ENCODE results near the gene EXOSC10. TPM values are rescaled to one million over a fixed set of nuclear protein-coding genes. Genes with fewer than 3 reads are reported as not detected.
"Not testable (repeated sequence)": the region's sequence is repeated elsewhere in the genome, so short reads cannot be mapped to it uniquely, and the experiment has no call there.

The EXOSC10 gene
- total and polyA plus RNA-seq, 4 experiments from 2014 or later, result 30.1 to 84.4 (median 65.6) TPM

- H3K27ac ChIP-seq (ENCODE audit: low read depth, low read length), result no peak overlapping the region
- H3K4me3 ChIP-seq (ENCODE audit: low read length in 2 of 2), result no peak overlapping the region
- intact Hi-C loops (cut with micrococcal nuclease), result no loop called here
- POLR2A ChIA-PET (ENCODE audit: partially characterized antibody), result no interaction called here
- no peaks in the 10 kb centered on the region for H3K9me3 ChIP-seq (ENCODE audit: control insufficient read depth in 1 of 2, low read length in 2 of 2)
- CTCF ChIA-PET (ENCODE audit: partially characterized antibody), result interaction anchor here (3.8 kb wide), 1 partner anchor 7 kb away, joined by 17 read pairs; no protein-coding TSS in a partner anchor
- no peaks in the 10 kb centered on the region for H3K27me3 Mint-ChIP-seq
- no peak for DNase-seq
- H3K36me3 ChIP-seq (ENCODE audit: insufficient read depth, low read length), result no peaks in the 10 kb centered on the region
- H3K4me3 Mint-ChIP-seq, result no peak overlapping the region
- H3K27me3 ChIP-seq (ENCODE audit: insufficient read depth, low read length), result no peaks in the 10 kb centered on the region
- H3K4me1 Mint-ChIP-seq, result no peaks in the 10 kb centered on the region
- H3K9me3 Mint-ChIP-seq, result no peaks in the 10 kb centered on the region
- H3K36me3 Mint-ChIP-seq, result no peaks in the 10 kb centered on the region
- no peaks in the 10 kb centered on the region for H3K4me1 ChIP-seq (ENCODE audit: insufficient read depth, low read length)
- no peak overlapping the region for H3K27ac Mint-ChIP-seq
Observed at GRCh38 chr1:11044086-11044848, 55.4 kb downstream of the EXOSC10 start.

GRCh38 chr1:11042995-11043874 lies 56.4 kb downstream of the EXOSC10 start:
- Mint-ChIP-seq H3K4me3 (no peak overlapping the region), H3K36me3 (no peaks in the 10 kb centered on the region), H3K9me3 (no peaks in the 10 kb centered on the region), H3K4me1 (no peaks in the 10 kb centered on the region), H3K27me3 (no peaks in the 10 kb centered on the region), H3K27ac (no peak overlapping the region)
- H3K27ac ChIP-seq (ENCODE audit: low read depth, low read length), result no peak overlapping the region
- H3K9me3 ChIP-seq (ENCODE audit: control insufficient read depth in 1 of 2, low read length in 2 of 2), result no peaks in the 10 kb centered on the region
- H3K36me3 ChIP-seq (ENCODE audit: insufficient read depth, low read length), result no peaks in the 10 kb centered on the region
- no peaks in the 10 kb centered on the region for H3K4me1 ChIP-seq (ENCODE audit: insufficient read depth, low read length)
- no peak overlapping the region for H3K4me3 ChIP-seq (ENCODE audit: low read length in 2 of 2)
- no peak for DNase-seq
- POLR2A ChIA-PET (ENCODE audit: partially characterized antibody), result no interaction called here
- intact Hi-C loops (cut with micrococcal nuclease), result no loop called here
- CTCF ChIA-PET (ENCODE audit: partially characterized antibody), result no interaction called here
- no peaks in the 10 kb centered on the region for H3K27me3 ChIP-seq (ENCODE audit: insufficient read depth, low read length)

GRCh38 chr1:11042065-11042464 lies 57.6 kb downstream of the EXOSC10 start:
- POLR2A ChIA-PET (ENCODE audit: partially characterized antibody), result no interaction called here
- no peak overlapping the region for H3K4me3 Mint-ChIP-seq

GRCh38 chr1:11041048-11041447 lies 58.6 kb downstream of the EXOSC10 start:
- Mint-ChIP-seq H3K4me3 (no peak overlapping the region), H3K27me3 (peaks cover 2 to 4% of the 10 kb centered on the region in 2 donors), H3K27ac (no peak overlapping the region), H3K9me3 (no peaks in the 10 kb centered on the region), H3K36me3 (no peaks in the 10 kb centered on the region), H3K4me1 (peaks cover 5 to 7% (median 6%) of the 10 kb centered on the region in 4 donors)
- intact Hi-C loops (cut with micrococcal nuclease), result no loop called here
- no peak for DNase-seq
- ChIA-PET CTCF (ENCODE audit: partially characterized antibody) (no interaction called here), POLR2A (ENCODE audit: partially characterized antibody) (no interaction called here)
- H3K27ac ChIP-seq (ENCODE audit: low read depth, low read length), result no peak overlapping the region
- no peak overlapping the region for H3K4me3 ChIP-seq (ENCODE audit: low read length in 2 of 2)
- no peaks in the 10 kb centered on the region for H3K27me3 ChIP-seq (ENCODE audit: insufficient read depth, low read length)
- H3K4me1 ChIP-seq (ENCODE audit: insufficient read depth, low read length), result peaks cover 7% of the 10 kb centered on the region
- H3K9me3 ChIP-seq (ENCODE audit: control insufficient read depth in 1 of 2, low read length in 2 of 2), result no peaks in the 10 kb centered on the region
- H3K36me3 ChIP-seq (ENCODE audit: insufficient read depth, low read length), result no peaks in the 10 kb centered on the region

More at GRCh38 chr1:11042065-11042464, 57.6 kb downstream of the EXOSC10 start:
- Histone ChIP-seq H3K36me3 (ENCODE audit: insufficient read depth, low read length) (no peaks in the 10 kb centered on the region), H3K9me3 (ENCODE audit: control insufficient read depth in 1 of 2, low read length in 2 of 2) (no peaks in the 10 kb centered on the region), H3K4me3 (ENCODE audit: low read length in 2 of 2) (no peak overlapping the region), H3K27me3 (ENCODE audit: insufficient read depth, low read length) (no peaks in the 10 kb centered on the region), H3K27ac (ENCODE audit: low read depth, low read length) (no peak overlapping the region), H3K4me1 (ENCODE audit: insufficient read depth, low read length) (peaks cover 7% of the 10 kb centered on the region)
- no peaks in the 10 kb centered on the region for H3K36me3 Mint-ChIP-seq
- CTCF ChIA-PET (ENCODE audit: partially characterized antibody), result no interaction called here
- no peaks in the 10 kb centered on the region for H3K9me3 Mint-ChIP-seq
- no peak overlapping the region for H3K27ac Mint-ChIP-seq
- H3K4me1 Mint-ChIP-seq, result peaks cover 5 to 7% (median 6%) of the 10 kb centered on the region in 4 donors
- H3K27me3 Mint-ChIP-seq, result peaks cover 2 to 4% of the 10 kb centered on the region in 2 donors
- intact Hi-C loops (cut with micrococcal nuclease), result no loop called here
- no peak for DNase-seq

GRCh38 chr1:11040105-11040429 lies 59.6 kb downstream of the EXOSC10 start:
- H3K27ac Mint-ChIP-seq; CTCF ChIA-PET (ENCODE audit: partially characterized antibody); intact Hi-C loops (cut with micrococcal nuclease); H3K36me3 ChIP-seq (ENCODE audit: insufficient read depth, low read length); H3K4me3 ChIP-seq (ENCODE audit: low read length in 2 of 2); H3K27ac ChIP-seq (ENCODE audit: low read depth, low read length); H3K4me1 Mint-ChIP-seq; H3K27me3 ChIP-seq (ENCODE audit: insufficient read depth, low read length); POLR2A ChIA-PET (ENCODE audit: partially characterized antibody); DNase-seq; H3K36me3 Mint-ChIP-seq; H3K4me3 Mint-ChIP-seq; H3K9me3 ChIP-seq (ENCODE audit: control insufficient read depth in 1 of 2, low read length in 2 of 2); H3K4me1 ChIP-seq (ENCODE audit: insufficient read depth, low read length); H3K9me3 Mint-ChIP-seq; H3K27me3 Mint-ChIP-seq: not testable (repeated sequence)

- ChIA-PET CTCF (ENCODE audit: partially characterized antibody) (interaction anchor here (1.5 to 4.6 kb wide), 4 partner anchors 22 to 680 kb away, joined by 4 to 129 read pairs (median 27); partner anchors contain the start of gene SRM), POLR2A (ENCODE audit: partially characterized antibody) (interaction anchor here (1.7 kb wide), 1 partner anchor 679 kb away, joined by 3 read pairs; no protein-coding TSS in a partner anchor)
- Histone ChIP-seq H3K4me3 (ENCODE audit: low read length in 2 of 2) (no peak overlapping the region), H3K27ac (ENCODE audit: low read depth, low read length) (no peak overlapping the region), H3K27me3 (ENCODE audit: insufficient read depth, low read length) (no peaks in the 10 kb centered on the region), H3K4me1 (ENCODE audit: insufficient read depth, low read length) (peaks cover 7% of the 10 kb centered on the region), H3K9me3 (ENCODE audit: control insufficient read depth in 1 of 2, low read length in 2 of 2) (no peaks in the 10 kb centered on the region), H3K36me3 (ENCODE audit: insufficient read depth, low read length) (no peaks in the 10 kb centered on the region)
- intact Hi-C loops (cut with micrococcal nuclease), result loop anchor here (10.0 kb wide), 1 partner anchor 165 kb away; no protein-coding TSS in a partner anchor
- Mint-ChIP-seq H3K4me3 (no peak overlapping the region), H3K36me3 (no peaks in the 10 kb centered on the region), H3K9me3 (no peaks in the 10 kb centered on the region), H3K4me1 (peaks cover 5 to 7% (median 6%) of the 10 kb centered on the region in 4 donors), H3K27ac (no peak overlapping the region), H3K27me3 (peaks cover 2 to 6% of the 10 kb centered on the region in 2 donors)
- no peak for DNase-seq
Observed at GRCh38 chr1:11039351-11040104, 60.1 kb downstream of the EXOSC10 start.

All from CD4-positive, alpha-beta memory T cell (primary cell).